GM12878 (cell line): ENCODE results near the gene C1QTNF7.

Experiments
- BACH1 ChIP-seq: fragments of 450-650 bp; IDR thresholded peaks from 2 replicates; pipeline ENCODE4 v1.6.1; 2017; ENCODE audit warnings: mild to moderate bottlenecking, borderline replicate concordance
- CBX5 ChIP-seq: sonication (generic); IDR thresholded peaks from 2 replicates; pipeline ENCODE4 v1.6.1; 2016; ENCODE audit warnings: low read depth, moderate library complexity, mild to moderate bottlenecking, inconsistent platforms
- CEBPB ChIP-seq, 2 experiments: fragments of 150-350 bp in 1 of 2; IDR thresholded peaks; 2 replicates each; pipeline ENCODE4 v1.6.1; 2012 to 2014; ENCODE audit warnings: low read depth in 2 of 2, low read length in 2 of 2, borderline replicate concordance in 1 of 2, inconsistent platforms in 1 of 2
- CTCF ChIP-seq, 3 experiments: IDR thresholded peaks in 2 of 3; conservative IDR thresholded peaks in 1 of 3; 2 replicates each; pipeline ENCODE4 v1.5.1; 2011; ENCODE audit warnings: low read depth in 3 of 3, low read length in 3 of 3, mild to moderate bottlenecking in 3 of 3, control low read depth in 2 of 3, moderate library complexity in 2 of 3, inconsistent platforms in 1 of 3, mixed read lengths in 1 of 3; ENCODE audit not compliant: control insufficient read depth in 2 of 3, insufficient read depth in 1 of 3; ENCODE audit errors: extremely low read depth in 1 of 3
- E2F4 ChIP-seq: IDR thresholded peaks from 2 replicates; pipeline ENCODE4 v1.6.1; 2012; ENCODE audit warnings: low read depth, low read length, improper control_type of control experiment
- ETV6 ChIP-seq, 2 experiments: fragments of 450-650 bp in 1 of 2; IDR thresholded peaks in 1 of 2; conservative IDR thresholded peaks in 1 of 2; 2 replicates each; pipeline ENCODE4 v1.6.1; 2014; ENCODE audit warnings: antibody characterized with exemption in 1 of 2, borderline replicate concordance in 1 of 2, low read depth in 1 of 2, mild to moderate bottlenecking in 1 of 2, moderate library complexity in 1 of 2
- HCFC1 ChIP-seq: fragments of 150-350 bp; IDR thresholded peaks from 2 replicates; pipeline ENCODE4 v1.6.1; 2014; ENCODE audit warnings: low read length
- HSF1 ChIP-seq: fragments of 150-350 bp; IDR thresholded peaks from 2 replicates; pipeline ENCODE4 v1.6.1; 2014; ENCODE audit warnings: mild to moderate bottlenecking, low read depth, low read length
- JUND ChIP-seq: IDR thresholded peaks from 2 replicates; pipeline ENCODE4 v1.6.1; 2012; ENCODE audit warnings: low read depth, mild to moderate bottlenecking, low read length, improper control_type of control experiment, moderate library complexity
- POLR2A ChIP-seq: IDR thresholded peaks from 2 replicates; pipeline ENCODE4 v1.6.1; 2011; ENCODE audit warnings: low read depth, mild to moderate bottlenecking, low read length
- SPI1 ChIP-seq: IDR thresholded peaks from 2 replicates; pipeline ENCODE4 v1.6.1; 2011; ENCODE audit warnings: low read depth, mild to moderate bottlenecking, low read length, moderate library complexity, borderline replicate concordance; ENCODE audit not compliant: insufficient read depth
- USF1 ChIP-seq: IDR thresholded peaks from 2 replicates; pipeline ENCODE4 v1.6.1; 2011; ENCODE audit warnings: borderline replicate concordance, low read depth, mild to moderate bottlenecking, moderate library complexity, mixed read lengths, low read length; ENCODE audit not compliant: insufficient read depth; ENCODE audit errors: extremely low read length
- YY1 ChIP-seq: IDR thresholded peaks from 2 replicates; pipeline ENCODE4 v1.6.1; 2011; ENCODE audit warnings: low read depth, mild to moderate bottlenecking, low read length
- ZBTB33 ChIP-seq: fragments of 450-650 bp; IDR thresholded peaks from 2 replicates; pipeline ENCODE4 v1.6.1; 2017; ENCODE audit warnings: mild to moderate bottlenecking

GRCh38 chr4:15434676-15435075, 6.8 kb downstream of the C1QTNF7 start:
- no peak for TF ChIP-seq ETV6 (conservative IDR thresholded peaks at IDR 0.05 in 1 of 2, IDR thresholded peaks at IDR 0.05 in 1 of 2; ENCODE audit: borderline replicate concordance in 1 of 2, low read depth in 1 of 2)
- no peak for TF ChIP-seq CTCF (IDR thresholded peaks at IDR 0.05 in 2 of 3, conservative IDR thresholded peaks at IDR 0.05 in 1 of 3; ENCODE audit: control insufficient read depth in 2 of 3, extremely low read depth in 1 of 3, insufficient read depth in 1 of 3, low read depth in 3 of 3, low read length in 3 of 3)
- no peak for TF ChIP-seq POLR2A
- TF ChIP-seq YY1, result no peak
- no peak for TF ChIP-seq BACH1
- no peak for TF ChIP-seq HSF1
- no peak for TF ChIP-seq USF1
- no peak for TF ChIP-seq CBX5
- TF ChIP-seq HCFC1, result no peak
- TF ChIP-seq ZBTB33, result no peak
- no peak for TF ChIP-seq E2F4
- no peak for TF ChIP-seq CEBPB (IDR thresholded peaks at IDR 0.05; ENCODE audit: borderline replicate concordance in 1 of 2, low read depth in 2 of 2, low read length in 2 of 2)
- no peak for TF ChIP-seq SPI1
- no peak for TF ChIP-seq JUND
